Right lobe of liver (tissue), 6 donors: Measurements from ENCODE around the gene APAF1. TPM values are rescaled to one million over a fixed set of nuclear protein-coding genes. Genes with fewer than 3 reads are reported as not detected.
"Not testable (repeated sequence)": the region's sequence is repeated elsewhere in the genome, so short reads cannot be mapped to it uniquely, and the experiment has no call there.

Experiments
- ATAC-seq, 4 donors: fragments of 200-7000 bp; cut with Tn5 transposase; one replicate each; pipeline ENCODE4 v1.9.1; 2020; ENCODE audit warnings: mild to moderate bottlenecking in 4 of 4, moderate library complexity in 4 of 4
- DNase-seq, 3 donors: peaks; one replicate each; pipeline ENCODE4 v3.0.0-alpha.2; 2020
- H3K27ac ChIP-seq, 3 donors: fragments of 200-600 bp; one replicate each; pipeline ENCODE4 v1.8.0; 2022
- H3K27me3 ChIP-seq, 2 donors: fragments of 200-600 bp; one replicate each; pipeline ENCODE4 v1.8.0; 2022
- H3K36me3 ChIP-seq, 4 donors: fragments of 200-600 bp; sonication (generic) in 1 of 4; one replicate each; pipeline versions ENCODE4 v1.5.1 to v1.8.0; 2017 to 2022; ENCODE audit warnings: control low read depth in 1 of 4
- H3K4me1 ChIP-seq, 4 donors: fragments of 200-600 bp; sonication (generic) in 1 of 4; one replicate each; pipeline versions ENCODE4 v1.5.1 to v1.8.0; 2017 to 2022; ENCODE audit warnings: control low read depth in 1 of 4
- H3K4me3 ChIP-seq, 3 donors: fragments of 200-600 bp; one replicate each; pipeline ENCODE4 v1.8.0; 2022
- H3K9me3 ChIP-seq, 4 donors: fragments of 200-600 bp; sonication (generic) in 1 of 4; one replicate each; pipeline versions ENCODE4 v1.5.1 to v1.8.0; 2017 to 2022; ENCODE audit warnings: control low read depth in 1 of 4
- POLR2A ChIP-seq: fragments of 450-650 bp; IDR thresholded peaks from one replicate; pipeline ENCODE4 v1.6.1; 2017; ENCODE audit warnings: antibody characterized with exemption, mild to moderate bottlenecking
- WGBS: methylation state at CpG from one replicate; pipeline ENCODE4 v1.1.6; 2018; ENCODE audit warnings: low coverage, low lambda C conversion rate; ENCODE audit not compliant: insufficient coverage; ENCODE audit errors: missing lambda C conversion rate; 5-methylcytosine and 5-hydroxymethylcytosine counted together
- intact Hi-C, 2 donors: fragments of 100-400 bp; cut with DNase I; formaldehyde crosslinking; loops; one replicate each; pipeline versions ENCODE4 v1.11.2 to v1.14.1; 2022
- total RNA-seq, 6 experiments: library from RNA; depleted of rRNA in 2 of 6; stranded (reverse); fragments of >200 nt in 2 of 6; fragmentation: NEBNext Ultra II Directional in 3 of 6; extraction: Animal tissue kit (Norgen Biotek cat#: 25700) in 3 of 6; gene quantifications; one replicate each; pipeline versions ENCODE4 v1.1.0 to v1.2.4, GENCODE V29; 2016 to 2023
- TF ChIP-seq, protein P1 (sequence below), 4 donors: fragments of 200-600 bp in 3 of 4; fragments of 450-650 bp in 1 of 4; IDR thresholded peaks; one replicate each; pipeline versions ENCODE4 v1.5.1 to v1.8.0; 2016 to 2022; ENCODE audit warnings: antibody characterized with exemption in 4 of 4, mild to moderate bottlenecking in 2 of 4
- donor health status: DM: no; HTN: yes; CAD: no.
- donor health status: DM: no; HTN: no; CAD: no.
- donor health status: DM: no; HTN: no; CAD: no.
- donor health status: DM: no; HTN: yes; CAD: no.
- donor health status: DM: no; HTN: yes; CAD: no.

APAF1 gene
- total RNA-seq, 6 experiments from 2014 or later = 4.5 to 12.3 (median 7.1) TPM

DNA sequence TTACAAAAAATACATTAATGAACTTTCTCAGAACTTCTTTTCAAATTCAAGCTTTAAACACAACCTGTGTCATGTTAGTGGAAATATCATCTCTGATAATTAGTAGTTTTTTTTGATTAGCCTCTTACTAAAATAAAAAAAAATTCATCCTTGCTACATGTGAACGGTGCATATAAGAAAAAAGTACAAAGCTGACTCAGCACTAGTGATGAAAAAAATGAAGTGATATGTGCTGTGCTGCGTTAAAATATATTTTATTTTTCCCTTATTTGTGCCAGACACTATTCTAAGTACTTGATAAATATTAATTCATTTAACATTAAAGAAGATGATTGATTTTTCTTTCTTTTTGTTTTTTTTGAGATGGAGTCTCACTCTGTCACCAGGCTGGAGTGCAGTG is 8.0 kb upstream of the APAF1 start:
- TF ChIP-seq, protein P1, sequence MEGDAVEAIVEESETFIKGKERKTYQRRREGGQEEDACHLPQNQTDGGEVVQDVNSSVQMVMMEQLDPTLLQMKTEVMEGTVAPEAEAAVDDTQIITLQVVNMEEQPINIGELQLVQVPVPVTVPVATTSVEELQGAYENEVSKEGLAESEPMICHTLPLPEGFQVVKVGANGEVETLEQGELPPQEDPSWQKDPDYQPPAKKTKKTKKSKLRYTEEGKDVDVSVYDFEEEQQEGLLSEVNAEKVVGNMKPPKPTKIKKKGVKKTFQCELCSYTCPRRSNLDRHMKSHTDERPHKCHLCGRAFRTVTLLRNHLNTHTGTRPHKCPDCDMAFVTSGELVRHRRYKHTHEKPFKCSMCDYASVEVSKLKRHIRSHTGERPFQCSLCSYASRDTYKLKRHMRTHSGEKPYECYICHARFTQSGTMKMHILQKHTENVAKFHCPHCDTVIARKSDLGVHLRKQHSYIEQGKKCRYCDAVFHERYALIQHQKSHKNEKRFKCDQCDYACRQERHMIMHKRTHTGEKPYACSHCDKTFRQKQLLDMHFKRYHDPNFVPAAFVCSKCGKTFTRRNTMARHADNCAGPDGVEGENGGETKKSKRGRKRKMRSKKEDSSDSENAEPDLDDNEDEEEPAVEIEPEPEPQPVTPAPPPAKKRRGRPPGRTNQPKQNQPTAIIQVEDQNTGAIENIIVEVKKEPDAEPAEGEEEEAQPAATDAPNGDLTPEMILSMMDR (IDR thresholded peaks at IDR 0.05) = no peak
- no peak for TF ChIP-seq POLR2A
- DNase-seq (no peak), ATAC-seq (no peak)
- intact Hi-C loops = no loop called here
- Histone ChIP-seq H3K27me3 (no peaks in the 10 kb centered on the region), H3K4me1 (no peaks in the 10 kb centered on the region), H3K36me3 (no peaks in the 10 kb centered on the region), H3K27ac (no peak overlapping the region), H3K4me3 (no peak overlapping the region), H3K9me3 (no peaks in the 10 kb centered on the region)
- WGBS = 61% methylated on average over 2 of the region's 2 CpGs

DNA sequence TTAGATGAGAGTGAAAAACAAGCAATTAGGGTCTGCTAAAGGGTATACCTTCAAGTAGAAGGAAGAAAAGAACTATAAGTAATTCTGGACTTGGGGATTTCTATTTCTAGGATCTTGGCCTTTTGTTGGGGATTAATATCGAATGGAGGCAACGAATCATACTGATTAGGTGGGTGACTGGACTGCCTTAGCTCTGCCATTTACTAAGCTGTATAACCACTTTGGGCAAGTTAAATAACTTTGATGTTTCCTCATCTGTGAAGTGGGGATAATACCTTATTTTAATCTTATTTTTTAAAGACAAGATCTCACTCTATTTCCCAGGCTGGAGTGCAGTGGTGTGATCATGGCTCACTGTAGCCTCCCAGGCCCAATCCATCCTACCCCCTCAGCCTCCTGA is 7.1 kb upstream of the APAF1 start:
- no peak for DNase-seq
- Histone ChIP-seq H3K4me3 (no peak overlapping the region), H3K4me1 (no peaks in the 10 kb centered on the region), H3K27ac (no peak overlapping the region), H3K36me3 (no peaks in the 10 kb centered on the region), H3K9me3 (no peaks in the 10 kb centered on the region), H3K27me3 (no peaks in the 10 kb centered on the region)
- WGBS = 96% methylated on average over 2 of the region's 2 CpGs
- no peak for ATAC-seq
- intact Hi-C loops = no loop called here
- TF ChIP-seq, protein P1 (IDR thresholded peaks at IDR 0.05) = no peak
- TF ChIP-seq POLR2A = no peak

DNA sequence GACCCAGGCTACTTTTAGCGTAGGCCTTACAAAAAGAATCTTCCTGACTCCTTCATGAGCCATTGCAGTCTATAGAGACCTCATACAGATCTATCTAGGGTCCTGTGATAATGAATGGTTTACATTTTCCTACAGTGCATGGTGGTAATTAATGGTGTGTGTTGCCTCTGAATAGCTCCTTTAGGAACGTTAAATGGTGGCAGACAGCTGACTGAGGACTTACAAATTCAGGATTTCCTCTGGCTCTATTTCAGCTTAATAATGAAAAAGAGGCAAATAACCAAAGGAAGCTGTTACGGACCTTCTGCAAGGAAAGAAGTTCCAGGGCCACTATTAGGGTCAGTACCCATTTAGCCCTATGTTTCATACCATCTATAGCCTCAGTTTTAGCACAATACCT is 5.6 kb upstream of the APAF1 start:
- no peaks in the 10 kb centered on the region for H3K27me3 ChIP-seq
- no peaks in the 10 kb centered on the region for H3K4me1 ChIP-seq
- TF ChIP-seq, protein P1 (IDR thresholded peaks at IDR 0.05) = no peak
- TF ChIP-seq POLR2A = no peak
- no peak overlapping the region for H3K27ac ChIP-seq
- no peak overlapping the region for H3K4me3 ChIP-seq
- H3K9me3 ChIP-seq = no peaks in the 10 kb centered on the region
- H3K36me3 ChIP-seq = no peaks in the 10 kb centered on the region
- ATAC-seq (no peak), DNase-seq (no peak)
- WGBS = 50% methylated on average over 3 of the region's 3 CpGs
- intact Hi-C loops = no loop called here

DNA sequence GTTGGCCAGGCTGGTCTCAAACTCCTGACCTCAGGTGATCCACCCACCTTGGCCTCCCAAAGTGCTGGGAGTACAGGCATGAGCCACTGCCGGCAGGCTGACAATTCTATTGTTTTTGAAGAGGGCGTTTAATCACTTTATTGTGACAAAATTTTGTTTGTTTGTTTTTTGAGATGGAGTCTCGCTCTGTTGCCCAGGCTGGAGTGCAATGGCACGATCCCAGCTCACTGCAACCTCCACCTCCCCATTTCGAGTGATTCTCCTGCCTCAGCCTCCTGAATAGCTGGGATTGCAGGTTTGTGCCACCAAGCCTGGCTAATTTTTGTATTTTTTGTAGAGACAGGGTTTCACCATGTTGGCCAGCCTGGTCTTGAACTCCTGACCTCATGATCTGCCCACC is 2.3 kb upstream of the APAF1 start:
- H3K4me3 ChIP-seq, H3K36me3 ChIP-seq, H3K4me1 ChIP-seq, intact Hi-C loops, DNase-seq, H3K27ac ChIP-seq, H3K9me3 ChIP-seq, ATAC-seq, H3K27me3 ChIP-seq: not testable (repeated sequence)
- WGBS = 93% methylated on average over 3 of the region's 5 CpGs

DNA sequence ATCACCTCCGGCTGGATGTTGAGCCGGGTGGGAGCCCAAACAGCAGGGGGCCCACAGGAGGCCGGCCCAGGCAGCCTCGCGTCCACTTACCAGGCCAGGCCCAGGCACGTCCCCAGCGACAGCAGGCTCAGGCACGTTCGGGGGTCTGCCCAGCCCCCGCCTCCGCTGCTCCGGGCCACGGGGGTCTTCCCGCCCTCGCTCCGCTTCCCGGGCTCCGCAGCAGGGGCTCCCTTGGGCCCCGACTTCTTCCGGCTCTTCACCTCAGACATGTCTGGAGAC is 718 bp upstream of the APAF1 start:
- intact Hi-C loops = no loop called here
- H3K27me3 ChIP-seq = no peaks in the 10 kb centered on the region
- peaks cover 0 to 11% (median 0%) of the 10 kb centered on the region in 4 donors for H3K36me3 ChIP-seq
- DNase-seq (peak in 1 of 3 donors; percentile 58), ATAC-seq (peak; percentile 15 to 28 (median 18))
- H3K4me1 ChIP-seq = peaks cover 0 to 4% (median 0%) of the 10 kb centered on the region in 4 donors
- H3K9me3 ChIP-seq = no peaks in the 10 kb centered on the region
- TF ChIP-seq POLR2A = no peak
- TF ChIP-seq, protein P1 (IDR thresholded peaks at IDR 0.05) = no peak
- 0% methylated on average over 3 of the region's 20 CpGs for WGBS
- peak overlapping the region; percentile 78 to 87 (median 81) for H3K27ac ChIP-seq
- peak overlapping the region; percentile 66 to 95 (median 76) for H3K4me3 ChIP-seq
